ENCODE results near the gene DNPH1. TPM values are rescaled to one million over a fixed set of nuclear protein-coding genes. Genes with fewer than 3 reads are reported as not detected.

The DNPH1 gene
- total and polyA plus RNA-seq, 2 of the 8 experiments (the other 6 are each of a cell fraction or from before 2014, with no cell fraction given): 33.9 to 134 TPM

DNA sequence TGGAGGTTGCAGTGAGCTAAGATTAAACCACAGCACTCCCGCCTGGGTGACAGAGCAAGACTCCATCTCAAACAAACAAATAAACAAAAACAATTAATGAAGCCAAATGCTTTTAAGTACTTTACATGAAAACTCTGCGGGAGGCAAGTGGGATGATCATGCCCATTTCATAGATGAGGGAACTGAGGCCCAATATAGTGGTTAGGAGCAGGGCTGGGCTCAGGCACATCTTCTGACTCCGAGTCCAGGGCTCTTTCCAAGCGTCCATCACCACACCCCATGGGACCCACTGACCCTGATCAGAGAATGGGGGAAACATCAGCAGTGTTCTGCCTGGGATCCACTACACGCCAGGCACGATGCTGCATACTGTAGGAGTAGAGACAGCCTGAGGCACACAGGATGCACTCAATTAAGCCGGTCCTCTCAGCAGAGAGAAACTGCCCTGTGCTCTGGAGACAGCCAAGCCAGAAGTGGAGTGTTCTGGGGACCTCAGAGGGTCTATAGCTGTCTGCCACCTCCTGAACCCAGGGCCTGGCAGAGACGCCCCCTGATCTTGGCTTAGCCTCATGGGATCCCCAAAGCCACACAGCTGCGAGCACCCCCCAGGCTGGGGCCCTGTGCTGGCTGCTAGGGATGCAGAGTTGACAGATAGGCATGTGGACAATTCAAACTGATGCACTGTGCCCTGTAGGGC is 27.5 kb upstream of the DNPH1 start:
- H3K18ac ChIP-seq (ENCODE audit: extremely low read depth, low read length): no peak overlapping the region
- no peak overlapping the region for H4K8ac ChIP-seq (ENCODE audit: extremely low read depth, insufficient read depth, low read length)
- no peak overlapping the region for H3K14ac ChIP-seq (ENCODE audit: insufficient read length)
- H3K23ac ChIP-seq (ENCODE audit: insufficient read length): no peak overlapping the region
- no peak for DNase-seq (ENCODE audit: low read depth in 1 of 2, low spot score in 2 of 2)
- peaks cover 0 to 2% of the 10 kb centered on the region in 2 experiments for H4K20me1 ChIP-seq (replicated peaks in 1 of 2; ENCODE audit: control insufficient read depth in 1 of 2, insufficient read depth in 2 of 2, low read length in 2 of 2)
- no peaks in the 10 kb centered on the region for H3K79me2 ChIP-seq (ENCODE audit: control insufficient read depth in 1 of 2, insufficient read depth in 2 of 2, low read length in 2 of 2)
- no peaks in the 10 kb centered on the region for H3K23me2 ChIP-seq (ENCODE audit: low read depth, low read length)
- no peak overlapping the region for H4K91ac ChIP-seq (replicated peaks; ENCODE audit: insufficient read length, low read length)
- no peak overlapping the region for H3K9ac ChIP-seq (replicated peaks in 1 of 4; ENCODE audit: extremely low read depth in 1 of 4, low read depth in 3 of 4, low read length in 3 of 4)
- H3K4me3 ChIP-seq (ENCODE audit: extremely low read depth in 1 of 4, insufficient read depth in 2 of 4, low read depth in 3 of 4, low read length in 4 of 4): no peak overlapping the region
- no peak overlapping the region for H3K27ac ChIP-seq (ENCODE audit: low read depth, low read length)
- H2BK20ac ChIP-seq (ENCODE audit: low read length): no peak overlapping the region
- no peaks in the 10 kb centered on the region for H3K9me3 ChIP-seq (ENCODE audit: insufficient read depth in 2 of 2, low read depth in 1 of 2, low read length in 1 of 2)
- CTCF ChIA-PET (ENCODE audit: partially characterized antibody): interaction anchor here (1.2 to 1.9 kb wide), 4 partner anchors 8 to 236 kb away, joined by 3 to 14 read pairs (median 4); no protein-coding TSS in a partner anchor
- H3K27me3 ChIP-seq (replicated peaks in 1 of 4; ENCODE audit: control insufficient read depth in 3 of 4, extremely low read depth in 1 of 4, insufficient read depth in 3 of 4, low read length in 3 of 4): no peaks in the 10 kb centered on the region; a peak in 1 of 7 replicates
- H2AK5ac ChIP-seq (ENCODE audit: low read depth, low read length): no peak overlapping the region
- H2AFZ ChIP-seq (ENCODE audit: low read length): no peak overlapping the region
- H4K5ac ChIP-seq (ENCODE audit: insufficient read length, low read depth, low read length): no peak overlapping the region
- H3K79me1 ChIP-seq (ENCODE audit: low read depth, low read length): no peaks in the 10 kb centered on the region
- WGBS, 2 experiments (ENCODE audit: extremely low coverage in 1 of 2, insufficient coverage in 1 of 2, insufficient read length in 1 of 2, insufficient replicate concordance in 2 of 2, low coverage in 1 of 2, low lambda C conversion rate in 2 of 2, missing lambda C conversion rate in 1 of 2): 95% methylated on average over 9 of the region's 9 CpGs; no CpG with 5 or more reads in 1 of the 2 experiments
- H3K36me3 ChIP-seq (ENCODE audit: control insufficient read depth in 2 of 4, insufficient read depth in 4 of 4, low read length in 3 of 4): no peaks in the 10 kb centered on the region
- H3K4me1 ChIP-seq (replicated peaks in 1 of 4; ENCODE audit: control insufficient read depth in 3 of 4, insufficient read depth in 4 of 4, low read length in 3 of 4): no peaks in the 10 kb centered on the region; a peak in 1 of 7 replicates
- H3K4ac ChIP-seq (replicated peaks; ENCODE audit: insufficient read length, low read depth, low read length): no peak overlapping the region
- TF ChIP-seq NRF1 (IDR thresholded peaks at IDR 0.05; ENCODE audit: low read depth, low read length): no peak
- TF ChIP-seq SIRT6 (IDR thresholded peaks at IDR 0.05; ENCODE audit: low read length): no peak
- no peak for TF ChIP-seq POLR2A (IDR thresholded peaks at IDR 0.05; ENCODE audit: control extremely low read depth in 1 of 2, low read depth in 2 of 2, low read length in 2 of 2)
- TF ChIP-seq CBX8 (IDR thresholded peaks at IDR 0.05; ENCODE audit: borderline replicate concordance, low read depth, low read length): no peak
- no peak for TF ChIP-seq RFX5 (IDR thresholded peaks at IDR 0.05; ENCODE audit: borderline replicate concordance, low read depth, low read length)
- no peak for TF ChIP-seq TAF1 (IDR thresholded peaks at IDR 0.05; ENCODE audit: low read depth, low read length)
- TF ChIP-seq JUND (IDR thresholded peaks at IDR 0.05; ENCODE audit: low read length): no peak
- no peak for TF ChIP-seq RXRA (IDR thresholded peaks at IDR 0.05; ENCODE audit: insufficient read depth, low read depth, low read length)
- TF ChIP-seq, protein P1, sequence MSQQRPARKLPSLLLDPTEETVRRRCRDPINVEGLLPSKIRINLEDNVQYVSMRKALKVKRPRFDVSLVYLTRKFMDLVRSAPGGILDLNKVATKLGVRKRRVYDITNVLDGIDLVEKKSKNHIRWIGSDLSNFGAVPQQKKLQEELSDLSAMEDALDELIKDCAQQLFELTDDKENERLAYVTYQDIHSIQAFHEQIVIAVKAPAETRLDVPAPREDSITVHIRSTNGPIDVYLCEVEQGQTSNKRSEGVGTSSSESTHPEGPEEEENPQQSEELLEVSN (IDR thresholded peaks at IDR 0.05): no peak
- TF ChIP-seq EGR1 (IDR thresholded peaks at IDR 0.05; ENCODE audit: borderline replicate concordance, low read depth, low read length): no peak
- H2BK15ac ChIP-seq (ENCODE audit: low read length): no peak overlapping the region
- no peak overlapping the region for H2BK5ac ChIP-seq (ENCODE audit: low read depth, low read length)
- no peak overlapping the region for H2BK12ac ChIP-seq (ENCODE audit: low read depth, low read length)
- POLR2A ChIA-PET (ENCODE audit: partially characterized antibody): interaction anchor here (1.0 to 1.2 kb wide), 2 partner anchors 20 to 27 kb away, joined by 3 read pairs; partner anchors contain the start of gene DNPH1
- no peak overlapping the region for H3K4me2 ChIP-seq (ENCODE audit: insufficient read depth in 1 of 2, low read depth in 2 of 2, low read length in 2 of 2)
- no peak overlapping the region for H2BK120ac ChIP-seq (replicated peaks; ENCODE audit: low read depth, low read length)
- no peak for FAIRE-seq
- no peak overlapping the region for H3K56ac ChIP-seq (replicated peaks; ENCODE audit: insufficient read length, low read depth, low read length)
